MV-4-11 (cell line): ENCODE data around the gene MRPS17.
A peak's percentile ranks its signal among the peaks of the same experiment; 100 is the strongest.
"Not testable (repeated sequence)": the region's sequence is repeated elsewhere in the genome, so short reads cannot be mapped to it uniquely, and the experiment has no call there.

Experiments
- DNase-seq: peaks from one replicate; lab custom pipeline; 2025; lab: John Stamatoyannopoulos, UW

MRPS17 gene

DNA sequence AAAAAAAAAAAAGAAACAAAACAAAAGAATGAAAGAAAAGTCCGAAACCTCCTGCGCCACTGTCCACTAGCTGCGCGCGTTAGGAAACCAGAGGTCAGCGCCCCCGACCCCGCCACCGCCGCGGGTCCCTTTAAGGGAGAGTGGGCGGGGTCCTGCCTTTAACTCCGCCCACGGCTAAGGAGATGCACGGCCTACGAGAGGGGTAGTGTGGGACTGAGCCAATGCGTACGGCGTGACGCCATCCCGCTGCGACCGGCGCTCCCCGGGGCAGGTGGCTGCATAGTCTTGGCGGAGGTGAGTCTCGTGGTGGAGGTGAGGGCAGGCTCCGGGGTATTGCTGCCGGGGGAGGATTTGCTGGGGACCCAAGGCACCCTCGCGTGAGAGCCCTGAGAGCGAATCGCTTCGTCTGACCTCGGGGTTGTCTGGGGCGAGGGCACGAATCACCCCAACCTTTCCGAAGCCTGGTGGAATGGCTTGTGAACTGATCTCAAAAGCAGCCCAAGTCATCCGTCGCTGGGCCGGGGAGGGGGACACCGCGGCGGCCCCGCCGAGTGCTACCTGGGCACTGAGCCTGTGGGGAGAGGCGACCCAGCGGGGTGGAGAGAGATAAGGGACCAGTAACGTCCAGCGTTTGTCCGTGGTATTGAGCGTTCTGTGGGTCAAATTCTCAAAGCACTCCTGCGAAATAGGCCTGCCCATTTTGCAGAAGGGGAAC lies at the start of gene MRPS17:
TSS of gene MRPS17 (plus strand) at position 241 of the 715 bp plus-strand sequence. CDS start 1,319 bp downstream, outside the sequence.
- DNase-seq: peak; percentile 78

DNA sequence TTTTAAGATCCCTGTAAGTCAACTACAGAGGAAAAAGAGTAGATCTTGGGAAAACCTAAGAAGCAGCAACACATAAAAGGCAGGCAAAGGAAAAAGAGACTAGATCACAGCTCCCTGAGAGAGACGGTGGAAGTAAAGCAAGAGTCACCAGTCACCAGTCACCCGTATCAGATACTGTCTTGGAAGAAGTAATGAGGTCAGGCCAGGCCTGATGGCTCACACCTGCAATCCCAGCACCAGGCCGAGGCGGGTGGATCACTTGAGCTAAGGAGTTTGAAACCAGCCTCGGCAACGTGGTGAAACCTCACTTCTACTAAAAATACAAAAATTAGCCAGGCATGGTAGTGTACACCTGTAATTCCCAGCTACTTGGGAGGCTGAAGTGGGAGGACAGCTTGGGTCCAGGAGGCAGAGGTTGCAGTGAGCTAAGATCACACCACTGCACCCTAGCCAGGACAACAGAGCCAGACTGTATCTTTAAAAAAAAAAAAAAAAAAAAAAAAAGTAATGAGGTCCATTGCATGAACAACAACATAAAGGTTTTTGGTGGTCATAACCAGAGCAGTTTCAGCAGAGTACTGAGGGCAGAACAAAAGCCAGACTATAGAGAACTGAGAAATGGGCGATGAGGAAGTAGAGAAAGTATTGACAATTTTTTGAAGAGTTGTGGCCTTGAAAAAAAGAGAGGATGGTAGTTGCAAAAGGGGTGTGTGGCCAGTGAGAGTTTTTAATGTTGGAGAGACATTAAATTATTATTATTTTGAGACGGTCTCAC lies 47.5 kb upstream of the MRPS17 start:
- DNase-seq: peak; percentile 91

DNA sequence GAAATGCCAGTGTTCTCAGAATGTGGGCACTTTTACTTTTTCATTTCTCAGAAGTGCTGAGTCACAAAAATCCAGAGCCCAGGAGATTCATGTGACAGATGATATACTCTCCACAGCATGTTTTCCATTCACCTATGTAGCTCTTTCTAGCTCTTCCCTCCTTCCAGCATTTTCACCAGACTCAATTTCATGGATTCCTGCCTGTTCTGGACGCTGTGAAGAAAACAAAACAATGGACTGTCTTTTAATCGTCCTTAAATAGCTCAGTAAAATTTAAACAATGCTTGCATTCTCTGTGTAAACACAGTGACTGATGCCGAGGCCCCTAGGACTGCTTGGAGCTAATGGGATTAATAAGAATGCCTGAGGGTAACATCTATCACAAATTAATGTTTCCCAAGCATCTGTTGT lies 38.9 kb upstream of the MRPS17 start:
- DNase-seq: no peak

DNA sequence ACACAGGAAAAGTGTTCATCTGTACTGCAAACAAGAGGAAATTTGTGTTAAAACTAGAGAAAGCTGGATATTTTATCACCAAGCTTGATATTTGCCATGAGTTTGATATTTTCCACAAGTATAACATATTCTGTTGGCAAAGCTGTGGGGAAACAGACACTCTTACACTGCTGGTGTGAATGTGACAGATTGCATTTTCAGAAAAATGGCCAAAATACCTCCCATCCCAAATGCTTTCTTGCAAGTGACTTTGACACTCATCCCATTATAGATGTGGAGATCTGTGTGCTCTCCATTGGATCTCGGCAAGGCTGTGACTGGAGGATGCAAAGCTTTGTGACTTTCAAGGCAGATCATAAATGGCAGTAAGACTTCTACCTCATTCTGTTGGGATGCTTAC lies 33.9 kb upstream of the MRPS17 start:
- DNase-seq: no peak

DNA sequence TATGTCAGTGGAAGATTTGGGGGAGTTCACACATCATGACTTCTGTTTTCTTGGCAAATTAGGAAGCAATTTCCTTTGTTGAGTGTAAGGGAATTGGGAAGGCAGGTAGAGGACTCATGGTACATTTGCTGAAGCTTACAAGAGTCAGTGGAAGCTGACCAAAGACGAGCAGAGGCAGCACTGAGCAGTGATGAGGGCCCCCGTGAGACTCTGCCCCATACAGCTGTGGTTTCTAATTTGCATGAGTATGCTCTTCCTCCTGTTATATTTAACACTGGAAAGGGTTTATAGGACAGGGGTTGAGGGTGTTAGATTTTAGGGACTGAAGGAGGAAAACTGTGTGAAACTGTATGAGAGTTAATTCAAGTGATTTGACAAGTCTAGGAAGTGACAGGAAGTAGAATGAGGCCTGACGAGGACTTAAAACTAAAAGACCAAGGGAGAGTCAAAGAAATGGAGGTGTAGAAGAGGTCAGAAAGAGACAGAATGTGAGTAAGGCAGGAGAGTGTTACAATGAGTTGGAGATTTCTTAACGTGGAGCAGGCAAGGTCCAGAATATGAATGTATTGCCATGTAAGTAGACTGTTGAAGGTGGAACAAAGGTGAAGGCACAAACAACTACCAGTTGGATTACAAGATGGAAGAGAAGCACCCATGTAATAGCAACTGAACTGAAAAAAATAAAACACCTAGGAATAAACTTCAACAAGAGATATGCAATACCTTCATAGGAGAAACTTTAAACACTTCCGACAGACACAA lies 23.5 kb upstream of the MRPS17 start:
- no peak for DNase-seq

DNA sequence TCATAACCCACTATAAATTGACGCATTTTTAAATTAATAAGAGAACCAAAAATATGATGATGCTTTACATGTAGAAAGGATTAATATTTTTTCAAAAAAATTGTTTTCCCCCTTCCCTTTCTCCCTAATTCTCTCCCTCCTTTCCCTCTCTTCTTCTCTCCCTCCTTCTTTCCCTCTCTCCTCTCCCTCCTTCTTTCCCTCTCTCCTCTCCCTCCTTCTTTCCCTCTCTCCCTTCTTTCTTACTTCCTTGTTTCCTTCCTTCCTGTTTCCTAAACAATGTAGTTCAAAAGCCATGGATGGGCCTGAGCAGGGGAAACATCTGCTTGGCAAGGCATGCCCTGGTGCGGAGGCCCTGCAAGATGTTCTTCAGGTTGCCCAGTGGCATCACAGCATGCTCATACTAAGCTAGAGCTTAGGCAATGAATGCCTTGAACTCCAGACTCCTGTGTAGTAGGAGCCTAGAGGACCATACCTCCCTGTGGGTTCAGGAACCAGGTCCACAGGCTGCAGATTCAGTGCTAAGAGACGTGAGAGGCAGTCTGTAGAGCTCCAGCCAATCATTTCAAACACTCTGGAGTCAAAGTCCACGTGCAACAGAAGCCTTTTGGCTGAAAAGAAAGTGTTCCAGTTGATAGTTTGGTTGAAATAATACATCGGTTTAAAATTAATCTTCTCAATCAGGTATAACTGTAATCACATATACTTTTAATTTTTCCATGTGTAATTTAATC lies 20.1 kb upstream of the MRPS17 start:
- no peak for DNase-seq

DNA sequence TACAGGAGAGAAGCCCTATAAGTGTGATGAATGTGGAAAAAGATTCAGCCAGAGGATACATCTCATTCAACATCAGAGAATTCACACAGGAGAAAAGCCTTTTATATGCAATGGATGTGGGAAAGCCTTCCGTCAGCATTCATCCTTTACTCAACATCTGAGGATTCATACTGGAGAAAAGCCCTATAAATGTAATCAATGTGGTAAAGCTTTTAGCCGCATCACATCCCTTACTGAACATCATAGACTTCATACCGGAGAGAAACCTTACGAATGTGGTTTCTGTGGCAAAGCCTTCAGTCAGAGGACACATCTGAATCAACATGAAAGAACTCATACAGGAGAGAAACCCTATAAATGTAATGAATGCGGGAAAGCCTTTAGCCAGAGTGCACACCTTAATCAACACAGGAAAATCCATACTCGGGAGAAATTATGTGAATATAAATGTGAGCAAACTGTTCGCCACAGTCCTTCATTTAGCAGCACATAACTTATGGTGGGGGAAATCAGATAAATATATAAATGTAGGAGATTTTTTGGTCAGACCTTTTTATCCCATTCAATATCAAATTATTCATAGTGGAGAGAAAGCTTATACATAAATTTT lies 12.1 kb upstream of the MRPS17 start:
- no peak for DNase-seq

DNA sequence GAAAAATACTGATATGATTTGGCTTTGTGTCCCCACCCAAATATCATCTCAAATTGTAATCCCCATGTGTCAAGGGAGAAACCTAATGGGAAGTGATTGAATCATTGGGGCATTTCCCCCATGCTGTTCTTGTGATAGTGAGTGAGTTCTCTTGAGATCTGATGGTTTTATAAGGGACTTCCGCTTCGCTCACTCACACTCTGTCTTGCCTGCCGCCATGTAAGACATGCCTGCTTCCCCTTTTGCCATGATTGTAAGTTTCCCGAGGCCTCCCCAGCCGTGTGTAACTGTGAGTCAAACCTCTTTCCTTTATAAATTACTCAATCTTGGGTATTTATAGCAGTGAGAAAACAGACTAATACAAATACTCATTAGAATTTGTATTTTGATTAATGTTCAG lies 5.1 kb upstream of the MRPS17 start:
- DNase-seq: no peak

DNA sequence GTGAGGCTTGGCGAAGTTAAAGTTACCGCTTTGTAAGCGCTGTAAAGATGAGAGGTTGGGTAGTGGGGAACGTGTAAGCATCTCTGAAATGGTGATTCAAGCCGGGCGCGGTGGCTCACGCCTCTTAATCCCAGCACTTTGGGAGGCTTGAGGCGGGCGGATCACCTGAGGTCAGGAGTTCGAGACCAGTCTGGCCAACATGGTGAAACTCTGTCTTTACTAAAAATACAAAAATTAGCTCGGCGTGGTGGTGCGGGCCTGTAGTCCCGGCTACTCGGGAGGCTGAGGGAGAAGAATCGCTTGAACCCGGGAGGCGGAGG lies 635 bp downstream of the MRPS17 start:
- DNase-seq: not testable (repeated sequence)

DNA sequence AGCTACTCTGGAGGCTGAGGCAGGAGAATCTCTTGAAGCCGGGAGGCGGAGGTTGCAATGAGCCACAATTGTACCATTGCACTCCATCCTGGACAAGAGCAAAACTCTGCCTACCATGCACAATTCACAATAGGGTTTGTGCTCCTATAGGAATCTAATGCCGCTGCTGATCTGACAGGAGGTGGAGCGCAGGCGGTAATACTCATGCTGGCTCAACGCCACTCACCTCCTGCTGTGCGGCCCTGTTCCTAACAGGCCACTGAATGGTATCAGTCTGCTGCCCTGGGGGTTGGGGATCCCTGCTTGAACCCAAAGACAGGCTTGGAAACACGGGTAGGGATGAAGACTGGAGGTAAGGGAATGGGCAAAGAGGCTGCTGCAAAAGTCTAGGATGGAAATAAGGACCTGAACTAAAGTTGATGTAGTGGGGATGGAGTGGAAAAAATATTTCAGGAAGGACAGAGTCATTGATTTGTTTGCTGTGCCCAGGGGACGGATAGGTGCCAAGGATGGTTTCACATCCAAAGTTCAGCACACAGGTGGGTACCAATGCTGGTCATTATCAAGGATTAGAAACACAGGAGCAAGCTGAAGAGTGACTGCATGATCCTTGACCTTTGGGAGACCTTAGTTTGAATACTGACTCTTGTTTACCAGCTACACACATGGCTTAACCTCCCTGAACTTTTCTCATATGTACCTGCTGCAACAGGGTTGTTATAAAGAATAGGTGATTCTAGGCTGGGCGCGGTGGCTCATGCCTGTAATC lies 2.2 kb downstream of the MRPS17 start:
- DNase-seq: no peak

DNA sequence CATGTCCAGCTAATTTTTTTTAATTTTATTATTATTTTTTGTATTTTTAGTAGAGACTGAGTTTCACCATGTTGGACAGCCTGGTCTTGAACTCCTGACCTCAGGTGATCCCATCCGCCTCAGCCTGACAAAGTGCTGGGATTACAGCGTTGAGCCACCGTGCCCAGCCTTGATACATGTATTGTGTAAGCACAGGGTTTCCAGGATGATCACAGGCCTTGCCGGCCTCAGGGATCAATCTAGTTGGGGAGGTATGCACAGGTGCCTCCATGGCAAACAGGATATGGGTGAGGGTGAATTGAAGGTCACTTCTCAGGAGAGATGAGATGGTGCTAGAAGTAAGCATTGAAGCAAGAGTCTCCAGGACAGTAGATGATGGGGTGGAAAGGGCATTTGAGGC lies 5.5 kb downstream of the MRPS17 start:
- no peak for DNase-seq

DNA sequence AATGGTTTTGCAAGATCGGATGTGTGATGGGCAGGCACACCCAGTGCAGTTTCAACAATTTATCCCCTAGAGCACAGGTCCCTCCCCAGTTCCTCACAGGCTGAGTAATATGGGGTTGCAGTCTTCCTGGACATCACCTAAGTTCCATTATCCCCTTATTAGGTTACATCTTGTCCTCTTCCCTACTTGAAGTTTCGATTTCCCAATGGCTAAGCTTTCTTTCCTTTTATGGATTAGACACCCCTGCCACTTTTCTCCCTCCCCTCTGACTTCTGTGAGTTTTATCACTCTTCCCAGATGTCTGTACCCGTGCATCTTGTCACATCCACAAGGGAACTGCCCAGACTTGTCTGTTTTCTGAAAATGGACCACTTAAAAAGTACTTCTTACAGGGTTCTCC lies 10.3 kb downstream of the MRPS17 start:
- DNase-seq: no peak

DNA sequence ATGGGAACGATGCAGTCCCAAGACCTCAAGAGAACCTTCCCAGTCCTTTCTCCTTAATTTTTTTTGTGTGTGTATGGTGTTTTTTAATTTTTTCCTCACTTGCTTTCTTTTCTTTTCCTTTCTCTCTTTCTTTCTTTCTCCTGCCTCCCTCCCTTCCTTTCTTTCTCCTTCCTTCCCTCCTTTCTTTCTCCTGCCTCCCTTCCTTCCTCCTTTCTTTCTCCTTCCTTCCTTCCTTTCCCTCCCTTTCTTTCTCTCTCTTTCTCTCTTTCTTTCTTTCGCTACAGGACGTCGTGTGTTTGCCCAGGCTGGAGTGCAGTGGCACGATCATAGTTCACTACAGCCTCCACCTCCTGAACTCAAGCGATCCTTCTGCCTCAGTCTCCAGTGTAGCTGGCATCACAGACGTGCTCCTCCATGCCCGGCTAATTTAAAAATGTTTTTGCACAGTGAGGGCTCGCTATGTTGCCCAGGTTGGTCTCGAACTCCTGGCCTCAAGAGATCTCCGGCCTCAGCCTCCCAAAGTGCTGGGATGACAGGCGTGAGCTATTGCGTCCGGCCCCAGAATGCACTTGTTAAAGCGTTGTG lies 12.0 kb downstream of the MRPS17 start:
- DNase-seq: no peak

DNA sequence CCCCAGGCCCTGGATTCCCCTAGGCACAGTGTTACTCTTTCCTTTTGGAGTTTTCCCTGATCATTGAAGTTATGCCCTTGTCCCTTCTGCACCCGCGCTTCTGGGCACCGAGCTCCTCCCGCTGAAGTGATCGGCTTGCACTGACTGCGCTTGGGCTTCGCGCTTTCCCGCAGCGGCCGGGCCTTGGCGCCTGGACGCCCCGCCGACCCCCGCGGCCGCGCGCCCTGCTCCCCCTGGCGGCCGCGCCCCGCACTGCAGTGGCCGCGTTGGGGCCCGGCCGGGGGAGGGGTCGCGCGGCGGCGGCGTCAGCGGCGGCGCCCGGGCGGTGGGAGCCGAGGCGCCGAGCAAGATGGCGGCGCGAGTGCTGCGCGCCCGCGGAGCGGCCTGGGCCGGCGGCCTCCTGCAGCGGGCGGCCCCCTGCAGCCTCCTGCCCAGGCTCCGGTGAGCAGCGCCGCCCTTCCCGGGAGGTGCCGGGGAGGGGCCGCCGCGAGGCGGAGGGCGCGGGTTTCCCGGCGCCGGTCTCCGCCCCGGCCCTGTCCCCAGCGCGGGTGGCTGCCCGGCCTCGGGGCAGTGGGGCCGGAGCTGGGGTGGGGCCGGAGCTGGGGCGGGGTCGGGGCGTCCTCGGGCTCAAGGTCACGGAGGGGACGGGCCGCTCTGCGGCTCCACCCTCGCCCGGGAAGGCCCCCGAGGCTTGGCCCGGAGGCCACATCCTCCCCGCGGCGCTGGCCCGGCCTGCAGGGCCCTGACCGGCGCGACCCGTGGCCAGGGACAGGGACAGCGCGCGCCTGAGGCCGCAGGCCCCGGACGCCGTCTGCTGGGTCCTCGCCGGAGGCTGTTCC lies 12.8 kb downstream of the MRPS17 start, which contains the start of gene NIPSNAP2:
TSS of gene NIPSNAP2 (plus strand) at position 325 of the 839 bp plus-strand sequence. CDS start at position 350, 25 bp downstream.
- peak; percentile 31 for DNase-seq

DNA sequence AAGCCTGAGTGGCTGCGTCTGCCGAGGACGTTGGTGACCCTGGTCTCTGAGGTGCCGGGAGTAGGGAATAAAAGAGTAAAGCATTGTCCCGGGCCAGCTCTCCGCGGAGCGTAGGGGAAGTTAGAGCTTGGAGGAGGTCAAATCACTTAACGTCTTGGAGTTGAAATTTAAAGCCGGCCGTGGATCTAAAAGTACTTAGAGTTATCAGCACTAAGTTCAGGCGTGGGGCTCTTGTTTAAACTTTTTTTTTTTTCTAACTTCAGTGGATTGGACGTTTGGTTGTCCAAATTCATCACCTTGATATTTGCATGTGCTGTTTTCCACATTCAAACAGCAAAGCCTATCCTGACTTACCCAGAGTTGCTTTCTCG lies 13.4 kb downstream of the MRPS17 start:
- no peak for DNase-seq

DNA sequence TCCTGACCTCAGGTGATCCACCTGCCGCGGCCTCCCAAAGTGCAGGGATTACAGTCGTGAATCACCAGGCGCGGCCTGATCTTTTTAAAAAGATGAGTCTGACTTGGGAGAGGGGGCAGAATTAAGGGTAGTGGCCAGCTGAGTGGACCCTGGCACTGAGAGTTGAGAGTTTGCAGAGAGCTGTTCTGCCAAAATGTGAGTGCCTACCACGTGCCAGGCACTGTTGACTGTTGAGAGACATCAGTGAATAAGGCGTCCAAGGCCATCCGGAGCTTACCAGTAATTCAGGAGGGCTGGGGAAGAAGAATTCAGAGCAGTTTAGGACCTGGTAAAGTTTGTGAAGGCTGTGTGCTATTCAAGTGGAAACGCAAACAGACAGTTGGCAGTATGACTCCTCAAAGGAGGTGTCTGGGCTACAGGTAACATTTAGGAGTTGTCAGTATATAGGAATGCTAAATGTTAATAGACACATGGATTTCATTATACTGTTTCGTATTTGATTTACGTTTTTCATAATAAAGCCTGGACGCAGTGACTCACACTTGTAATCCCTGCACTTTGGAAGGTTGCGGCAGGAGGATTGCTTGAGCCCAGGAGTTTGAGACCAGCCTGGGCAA lies 14.2 kb downstream of the MRPS17 start:
- DNase-seq: no peak

DNA sequence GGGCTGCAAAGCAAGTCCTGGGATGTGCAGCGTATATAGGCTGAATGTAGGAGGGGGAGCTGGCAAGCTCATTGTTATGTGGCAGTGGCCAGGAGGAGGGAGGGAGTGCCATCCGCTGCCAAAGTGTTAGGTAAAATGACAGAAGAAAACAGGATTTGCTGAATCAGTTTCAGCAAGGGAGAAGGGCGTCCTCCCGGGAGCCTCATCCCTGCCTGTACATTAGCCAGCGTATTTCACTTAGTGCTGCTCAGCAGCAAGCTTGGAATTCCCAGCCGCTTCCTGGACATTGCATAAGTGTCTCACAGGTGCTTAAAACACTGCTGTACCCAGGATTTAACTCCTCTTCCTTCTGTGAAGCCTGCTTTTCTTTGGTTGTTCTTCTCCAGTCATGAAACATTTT lies 15.2 kb downstream of the MRPS17 start:
- DNase-seq: no peak

DNA sequence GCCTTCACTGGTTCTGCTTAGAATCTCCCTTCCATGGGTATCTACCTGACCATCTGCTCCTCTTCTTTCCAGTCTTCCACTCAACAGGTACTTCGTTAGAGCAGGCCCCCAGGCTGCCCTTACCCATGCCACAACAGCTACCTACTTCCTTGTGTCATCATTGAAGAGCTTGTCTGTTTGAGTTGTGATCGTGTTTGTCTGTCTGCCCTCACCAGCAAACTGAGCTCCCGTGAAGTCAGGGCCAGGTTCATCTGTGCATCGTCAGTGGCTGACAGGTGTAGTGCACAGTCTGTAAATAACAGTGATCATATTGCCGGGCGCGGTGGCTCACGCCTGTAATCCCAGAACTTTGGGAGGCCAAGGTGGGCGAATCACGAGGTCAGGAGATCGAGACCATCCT lies 17.7 kb downstream of the MRPS17 start:
- no peak for DNase-seq

DNA sequence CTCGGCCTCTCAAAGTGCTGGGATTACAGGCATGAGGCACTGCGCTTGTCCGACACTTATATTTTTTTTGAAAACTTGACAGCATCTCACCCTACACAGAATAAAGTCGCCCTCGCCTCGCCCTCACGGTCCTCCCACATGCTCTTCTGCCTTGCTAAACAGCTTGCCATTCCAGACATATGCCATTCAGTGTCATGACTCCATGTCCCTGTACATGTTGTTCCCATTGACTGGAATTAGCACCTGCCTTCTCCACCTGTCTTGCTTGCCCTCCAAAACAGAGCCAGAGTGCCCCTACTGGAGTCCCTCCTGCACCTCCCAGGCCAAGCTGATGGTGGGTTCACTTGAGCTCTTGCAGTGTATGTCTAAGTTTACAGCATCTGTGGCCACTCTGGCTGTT lies 18.9 kb downstream of the MRPS17 start:
- DNase-seq: no peak
